Cardiac muscle cell (in vitro differentiated cells and primary cell): Measurements from ENCODE around the gene KLF7. TPM values are rescaled to one million over a fixed set of nuclear protein-coding genes. Genes with fewer than 3 reads are reported as not detected.

ENCODE experiments used
- DNase-seq, 2 donors: peaks; one replicate each; pipeline versions ENCODE4 v3.0.0 to v3.0.0-alpha.2; 2010 to 2017; ENCODE audit warnings: low read depth in 1 of 2, low spot score in 1 of 2
- H3K27ac ChIP-seq: fragments of 200-600 bp; sonication (generic); 2 replicates; pipeline ENCODE4 v1.5.1; 2016
- H3K27me3 ChIP-seq: fragments of 200-600 bp; sonication (generic); 2 replicates; pipeline ENCODE4 v1.6.0; 2016; ENCODE audit warnings: control low read depth
- H3K36me3 ChIP-seq: fragments of 200-600 bp; sonication (generic); 2 replicates; pipeline ENCODE4 v1.5.1; 2016; ENCODE audit warnings: control low read depth
- H3K4me1 ChIP-seq: fragments of 200-600 bp; sonication (generic); 2 replicates; pipeline ENCODE4 v1.8.1; 2017; ENCODE audit warnings: low read depth, mild to moderate bottlenecking, mixed run types
- H3K4me3 ChIP-seq: fragments of 200-600 bp; sonication (generic); 2 replicates; pipeline ENCODE4 v1.5.1; 2016; ENCODE audit warnings: mild to moderate bottlenecking
- H3K9me3 ChIP-seq: fragments of 200-600 bp; sonication (generic); 2 replicates; pipeline ENCODE4 v1.5.1; 2017; ENCODE audit warnings: low read depth, mild to moderate bottlenecking, control low read depth
- polyA plus RNA-seq: library from polyadenylated mRNA; unstranded; fragments of >200 nt; fragmentation: Nextera tagmentation; extraction: Ambion mirVana; gene quantifications from 2 replicates; pipeline ENCODE4 v1.2.1, GENCODE V29; 2016
- total RNA-seq: library from RNA; depleted of rRNA; stranded (reverse); fragments of >200 nt; gene quantifications from 2 replicates; pipeline ENCODE4 v1.2.3, GENCODE V29; 2016
- TF ChIP-seq, protein P1 (sequence below): IDR thresholded peaks from 2 replicates; pipeline ENCODE4 v1.5.1; 2012; ENCODE audit warnings: low read depth, mild to moderate bottlenecking, low read length

The KLF7 gene
- total and polyA plus RNA-seq, 2 experiments from 2014 or later = 8.3 to 9.3 TPM

- no peak overlapping the region for H3K27ac ChIP-seq
- peaks cover 13% of the 10 kb centered on the region for H3K4me1 ChIP-seq
- peak in 1 of 2 donors; percentile 87 for DNase-seq
- TF ChIP-seq, protein P1, sequence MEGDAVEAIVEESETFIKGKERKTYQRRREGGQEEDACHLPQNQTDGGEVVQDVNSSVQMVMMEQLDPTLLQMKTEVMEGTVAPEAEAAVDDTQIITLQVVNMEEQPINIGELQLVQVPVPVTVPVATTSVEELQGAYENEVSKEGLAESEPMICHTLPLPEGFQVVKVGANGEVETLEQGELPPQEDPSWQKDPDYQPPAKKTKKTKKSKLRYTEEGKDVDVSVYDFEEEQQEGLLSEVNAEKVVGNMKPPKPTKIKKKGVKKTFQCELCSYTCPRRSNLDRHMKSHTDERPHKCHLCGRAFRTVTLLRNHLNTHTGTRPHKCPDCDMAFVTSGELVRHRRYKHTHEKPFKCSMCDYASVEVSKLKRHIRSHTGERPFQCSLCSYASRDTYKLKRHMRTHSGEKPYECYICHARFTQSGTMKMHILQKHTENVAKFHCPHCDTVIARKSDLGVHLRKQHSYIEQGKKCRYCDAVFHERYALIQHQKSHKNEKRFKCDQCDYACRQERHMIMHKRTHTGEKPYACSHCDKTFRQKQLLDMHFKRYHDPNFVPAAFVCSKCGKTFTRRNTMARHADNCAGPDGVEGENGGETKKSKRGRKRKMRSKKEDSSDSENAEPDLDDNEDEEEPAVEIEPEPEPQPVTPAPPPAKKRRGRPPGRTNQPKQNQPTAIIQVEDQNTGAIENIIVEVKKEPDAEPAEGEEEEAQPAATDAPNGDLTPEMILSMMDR = no peak
- H3K9me3 ChIP-seq = no peaks in the 10 kb centered on the region
- peak overlapping the region; percentile 85 for H3K4me3 ChIP-seq
- H3K27me3 ChIP-seq = no peaks in the 10 kb centered on the region
- H3K36me3 ChIP-seq = peaks cover 3% of the 10 kb centered on the region
Observed at GRCh38 chr2:207163053-207163755, 2.5 kb downstream of the KLF7 start.

- H3K9me3 ChIP-seq = no peaks in the 10 kb centered on the region
- H3K27ac ChIP-seq = no peak overlapping the region
- DNase-seq = peak in 1 of 2 donors; percentile 39
- peaks cover 3% of the 10 kb centered on the region for H3K36me3 ChIP-seq
- TF ChIP-seq, protein P1 = no peak
- peaks cover 6% of the 10 kb centered on the region for H3K4me1 ChIP-seq
- H3K27me3 ChIP-seq = no peaks in the 10 kb centered on the region
- no peak overlapping the region for H3K4me3 ChIP-seq
Observed at GRCh38 chr2:207162316-207162715, 3.4 kb downstream of the KLF7 start.

- Histone ChIP-seq H3K4me3 (no peak overlapping the region), H3K9me3 (no peaks in the 10 kb centered on the region), H3K36me3 (peaks cover 2% of the 10 kb centered on the region), H3K4me1 (peaks cover 6% of the 10 kb centered on the region), H3K27ac (no peak overlapping the region), H3K27me3 (no peaks in the 10 kb centered on the region)
- DNase-seq = peak in 1 of 2 donors; percentile 33
- TF ChIP-seq, protein P1 = no peak
Observed at GRCh38 chr2:207161247-207162123, 4.3 kb downstream of the KLF7 start.

DNA sequence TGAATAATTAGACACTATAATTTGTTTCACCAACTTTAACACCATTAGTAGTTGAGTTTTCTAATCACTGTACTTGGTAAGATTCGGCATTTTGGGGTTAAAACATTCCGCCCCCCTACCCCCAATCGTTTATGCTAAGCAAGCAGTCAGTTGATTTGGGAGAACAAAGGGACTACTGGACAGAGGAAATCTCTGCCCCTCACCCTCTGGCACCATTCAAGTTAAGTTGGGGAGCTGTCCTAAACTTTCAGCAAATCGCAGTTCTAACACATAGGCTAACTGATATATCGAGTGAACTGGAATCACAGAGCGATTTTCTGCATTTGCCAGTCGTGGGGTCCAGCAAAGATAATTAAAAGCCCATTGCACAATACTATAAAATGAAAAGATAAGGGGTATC, 5.6 kb downstream of the KLF7 start:
- Histone ChIP-seq H3K27me3 (no peaks in the 10 kb centered on the region), H3K4me3 (no peak overlapping the region), H3K36me3 (no peaks in the 10 kb centered on the region), H3K4me1 (peaks cover 6% of the 10 kb centered on the region), H3K27ac (no peak overlapping the region), H3K9me3 (no peaks in the 10 kb centered on the region)
- DNase-seq = peak; percentile 66 to 67
- TF ChIP-seq, protein P1 = no peak

- no peak overlapping the region for H3K27ac ChIP-seq
- no peaks in the 10 kb centered on the region for H3K27me3 ChIP-seq
- peaks cover 11% of the 10 kb centered on the region for H3K4me1 ChIP-seq
- no peak for DNase-seq
- H3K36me3 ChIP-seq = no peaks in the 10 kb centered on the region
- H3K4me3 ChIP-seq = no peak overlapping the region
- H3K9me3 ChIP-seq = no peaks in the 10 kb centered on the region
- TF ChIP-seq, protein P1 = no peak
Observed at GRCh38 chr2:207159002-207159401, 6.7 kb downstream of the KLF7 start.
